Neural cell (in vitro differentiated cells): Measurements from ENCODE around the gene PTRH1. TPM values are rescaled to one million over a fixed set of nuclear protein-coding genes. Genes with fewer than 3 reads are reported as not detected.

Source experiments
- H2AFZ ChIP-seq: fragments of 200-600, 300-800 bp; sonication (generic), shearing (Covaris generic); 2 replicates; pipeline ENCODE4 v1.6.0; 2014; ENCODE audit warnings: low read depth, mild to moderate bottlenecking, antibody characterized with exemption, low read length, moderate library complexity
- H3F3A ChIP-seq: fragments of 200-600 bp; shearing (Covaris generic); 2 replicates; pipeline ENCODE4 v1.6.1; 2016; ENCODE audit warnings: mild to moderate bottlenecking, moderate library complexity, mixed read lengths, antibody characterized with exemption, low read length; ENCODE audit not compliant: insufficient read depth, poor library complexity, severe bottlenecking
- H3K27ac ChIP-seq: fragments of 200-600, 300-800 bp; sonication (generic), shearing (Covaris generic); 2 replicates; pipeline ENCODE4 v1.5.1; 2014; ENCODE audit warnings: mild to moderate bottlenecking, low read length, moderate library complexity
- H3K27me3 ChIP-seq: fragments of 300-800, 200-600 bp; sonication (generic), shearing (Covaris generic); 2 replicates; pipeline ENCODE4 v1.6.0; 2014; ENCODE audit warnings: mild to moderate bottlenecking, low read depth, low read length, moderate library complexity; ENCODE audit not compliant: insufficient read depth
- H3K36me3 ChIP-seq: fragments of 300-800, 200-600 bp; sonication (generic), shearing (Covaris generic); 2 replicates; pipeline ENCODE4 v1.5.1; 2014; ENCODE audit warnings: mild to moderate bottlenecking, antibody characterized with exemption, low read length, moderate library complexity; ENCODE audit not compliant: insufficient read depth
- H3K4me2 ChIP-seq: fragments of 300-800, 200-600 bp; sonication (generic), shearing (Covaris generic); 2 replicates; pipeline ENCODE4 v1.6.0; 2014; ENCODE audit warnings: mild to moderate bottlenecking, low read length
- H3K4me3 ChIP-seq: fragments of 300-800, 200-600 bp; sonication (generic), shearing (Covaris generic); 2 replicates; pipeline ENCODE4 v1.5.1; 2014; ENCODE audit warnings: mild to moderate bottlenecking, low read length, moderate library complexity
- H3K79me2 ChIP-seq: fragments of 200-600 bp; shearing (Covaris generic); replicated peaks from 2 replicates; pipeline ENCODE4 v1.6.0; 2014; ENCODE audit warnings: mild to moderate bottlenecking, low read length, moderate library complexity; ENCODE audit not compliant: insufficient read depth
- H3K9ac ChIP-seq: fragments of 300-800, 200-600 bp; sonication (generic), shearing (Covaris generic); 2 replicates; pipeline ENCODE4 v1.6.1; 2016; ENCODE audit warnings: mild to moderate bottlenecking, low read length, mixed read lengths
- H3K9me2 ChIP-seq: fragments of 200-600 bp; shearing (Covaris generic); 2 replicates; pipeline ENCODE4 v1.6.1; 2016; ENCODE audit warnings: mild to moderate bottlenecking, low read length, mixed read lengths; ENCODE audit not compliant: insufficient read depth
- H3K9me3 ChIP-seq: fragments of 200-600, 300-800 bp; sonication (generic), shearing (Covaris generic); 2 replicates; pipeline ENCODE4 v1.6.1; 2016; ENCODE audit warnings: mild to moderate bottlenecking, mixed run types, low read length, moderate library complexity, mixed read lengths
- H4K20me1 ChIP-seq: fragments of 200-600 bp; shearing (Covaris generic); 2 replicates; pipeline ENCODE4 v1.6.1; 2016; ENCODE audit warnings: mild to moderate bottlenecking, mixed run types; ENCODE audit not compliant: insufficient read depth
- MXI1 ChIP-seq: fragments of 450-650 bp; conservative IDR thresholded peaks from 2 replicates; pipeline ENCODE4 v1.6.1; 2014; ENCODE audit warnings: antibody characterized with exemption, mild to moderate bottlenecking; ENCODE audit not compliant: poor library complexity, severe bottlenecking
- SMC3 ChIP-seq: fragments of 450-650 bp; conservative IDR thresholded peaks from 2 replicates; pipeline ENCODE4 v1.6.1; 2014; ENCODE audit warnings: antibody characterized with exemption, mild to moderate bottlenecking, moderate library complexity; ENCODE audit not compliant: poor library complexity
- TAF1 ChIP-seq: IDR thresholded peaks from 2 replicates; pipeline ENCODE4 v1.6.1; 2012; ENCODE audit warnings: low read depth
- polyA plus RNA-seq: library from polyadenylated mRNA; depleted of rRNA; stranded (reverse); fragments of >200 nt; gene quantifications from 2 replicates; pipeline ENCODE4 v1.2.3, GENCODE V29; 2014
- TF ChIP-seq, protein P1 (sequence below): fragments of 450-650 bp; IDR thresholded peaks from 2 replicates; pipeline ENCODE4 v1.5.1; 2014; ENCODE audit warnings: antibody characterized with exemption, mild to moderate bottlenecking, moderate library complexity; ENCODE audit not compliant: poor library complexity, severe bottlenecking
- TF ChIP-seq, protein P2 (sequence below): IDR thresholded peaks from 2 replicates; pipeline ENCODE4 v1.6.1; 2012; ENCODE audit warnings: borderline replicate concordance

Gene PTRH1
- polyA plus RNA-seq, 1 donor from 2014 or later: 20.0 TPM

DNA sequence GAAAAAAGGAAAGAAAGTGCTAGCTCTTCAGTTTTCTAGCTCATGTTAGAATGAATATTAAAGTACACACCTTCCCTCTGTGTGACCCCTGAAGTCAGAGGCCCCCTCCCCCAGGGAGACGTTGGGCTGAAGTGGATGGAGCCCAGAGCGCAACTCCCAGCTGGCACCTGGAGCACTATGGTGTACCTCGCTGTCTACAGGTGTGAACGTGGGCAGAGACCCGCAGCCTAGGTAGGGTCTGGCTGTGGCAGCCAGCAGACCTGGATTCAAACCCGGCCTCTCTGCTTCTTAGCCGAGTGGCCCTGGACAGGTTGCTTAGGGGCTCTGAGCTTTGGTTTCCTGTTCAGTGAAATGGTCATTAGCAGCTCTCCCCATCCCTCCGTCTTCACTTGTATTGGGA lies 13.3 kb upstream of the PTRH1 start:
- Histone ChIP-seq H3K27ac (no peak overlapping the region), H3K27me3 (no peaks in the 10 kb centered on the region), H3K36me3 (no peaks in the 10 kb centered on the region), H4K20me1 (no peaks in the 10 kb centered on the region), H3K9ac (no peak overlapping the region), H3F3A (no peaks in the 10 kb centered on the region), H3K4me3 (no peak overlapping the region), H3K9me2 (no peaks in the 10 kb centered on the region), H3K9me3 (no peaks in the 10 kb centered on the region), H2AFZ (no peak overlapping the region), H3K79me2 (no peaks in the 10 kb centered on the region), H3K4me2 (no peak overlapping the region)
- TF ChIP-seq, protein P1, sequence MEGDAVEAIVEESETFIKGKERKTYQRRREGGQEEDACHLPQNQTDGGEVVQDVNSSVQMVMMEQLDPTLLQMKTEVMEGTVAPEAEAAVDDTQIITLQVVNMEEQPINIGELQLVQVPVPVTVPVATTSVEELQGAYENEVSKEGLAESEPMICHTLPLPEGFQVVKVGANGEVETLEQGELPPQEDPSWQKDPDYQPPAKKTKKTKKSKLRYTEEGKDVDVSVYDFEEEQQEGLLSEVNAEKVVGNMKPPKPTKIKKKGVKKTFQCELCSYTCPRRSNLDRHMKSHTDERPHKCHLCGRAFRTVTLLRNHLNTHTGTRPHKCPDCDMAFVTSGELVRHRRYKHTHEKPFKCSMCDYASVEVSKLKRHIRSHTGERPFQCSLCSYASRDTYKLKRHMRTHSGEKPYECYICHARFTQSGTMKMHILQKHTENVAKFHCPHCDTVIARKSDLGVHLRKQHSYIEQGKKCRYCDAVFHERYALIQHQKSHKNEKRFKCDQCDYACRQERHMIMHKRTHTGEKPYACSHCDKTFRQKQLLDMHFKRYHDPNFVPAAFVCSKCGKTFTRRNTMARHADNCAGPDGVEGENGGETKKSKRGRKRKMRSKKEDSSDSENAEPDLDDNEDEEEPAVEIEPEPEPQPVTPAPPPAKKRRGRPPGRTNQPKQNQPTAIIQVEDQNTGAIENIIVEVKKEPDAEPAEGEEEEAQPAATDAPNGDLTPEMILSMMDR: no peak
- TF ChIP-seq TAF1: no peak
- TF ChIP-seq, protein P2, sequence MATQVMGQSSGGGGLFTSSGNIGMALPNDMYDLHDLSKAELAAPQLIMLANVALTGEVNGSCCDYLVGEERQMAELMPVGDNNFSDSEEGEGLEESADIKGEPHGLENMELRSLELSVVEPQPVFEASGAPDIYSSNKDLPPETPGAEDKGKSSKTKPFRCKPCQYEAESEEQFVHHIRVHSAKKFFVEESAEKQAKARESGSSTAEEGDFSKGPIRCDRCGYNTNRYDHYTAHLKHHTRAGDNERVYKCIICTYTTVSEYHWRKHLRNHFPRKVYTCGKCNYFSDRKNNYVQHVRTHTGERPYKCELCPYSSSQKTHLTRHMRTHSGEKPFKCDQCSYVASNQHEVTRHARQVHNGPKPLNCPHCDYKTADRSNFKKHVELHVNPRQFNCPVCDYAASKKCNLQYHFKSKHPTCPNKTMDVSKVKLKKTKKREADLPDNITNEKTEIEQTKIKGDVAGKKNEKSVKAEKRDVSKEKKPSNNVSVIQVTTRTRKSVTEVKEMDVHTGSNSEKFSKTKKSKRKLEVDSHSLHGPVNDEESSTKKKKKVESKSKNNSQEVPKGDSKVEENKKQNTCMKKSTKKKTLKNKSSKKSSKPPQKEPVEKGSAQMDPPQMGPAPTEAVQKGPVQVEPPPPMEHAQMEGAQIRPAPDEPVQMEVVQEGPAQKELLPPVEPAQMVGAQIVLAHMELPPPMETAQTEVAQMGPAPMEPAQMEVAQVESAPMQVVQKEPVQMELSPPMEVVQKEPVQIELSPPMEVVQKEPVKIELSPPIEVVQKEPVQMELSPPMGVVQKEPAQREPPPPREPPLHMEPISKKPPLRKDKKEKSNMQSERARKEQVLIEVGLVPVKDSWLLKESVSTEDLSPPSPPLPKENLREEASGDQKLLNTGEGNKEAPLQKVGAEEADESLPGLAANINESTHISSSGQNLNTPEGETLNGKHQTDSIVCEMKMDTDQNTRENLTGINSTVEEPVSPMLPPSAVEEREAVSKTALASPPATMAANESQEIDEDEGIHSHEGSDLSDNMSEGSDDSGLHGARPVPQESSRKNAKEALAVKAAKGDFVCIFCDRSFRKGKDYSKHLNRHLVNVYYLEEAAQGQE: no peak

DNA sequence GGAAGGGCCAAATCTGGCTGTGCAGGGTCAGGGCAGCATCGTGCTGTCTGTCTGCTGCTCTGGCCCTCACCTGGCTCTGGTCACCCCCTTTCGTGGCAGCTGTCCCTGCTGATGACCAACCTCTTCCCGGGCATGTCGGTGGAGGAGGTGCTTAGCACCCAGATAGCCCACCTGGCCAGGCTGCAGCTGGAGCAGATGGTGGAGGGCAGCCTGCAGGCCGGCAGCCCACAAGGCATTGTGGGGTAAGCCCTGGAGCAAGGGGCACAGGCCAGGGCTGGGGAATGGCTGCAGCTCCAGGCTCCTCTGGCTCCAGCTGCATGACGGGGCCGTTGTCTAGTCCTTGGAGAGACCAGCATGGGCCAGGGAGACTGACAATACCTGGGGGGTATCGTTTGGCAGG lies 11.4 kb upstream of the PTRH1 start:
- Histone ChIP-seq H2AFZ (no peak overlapping the region), H3K9me3 (no peaks in the 10 kb centered on the region), H3K36me3 (no peaks in the 10 kb centered on the region), H3K9ac (no peak overlapping the region), H3K79me2 (no peaks in the 10 kb centered on the region), H3K27ac (no peak overlapping the region), H4K20me1 (no peaks in the 10 kb centered on the region), H3K27me3 (no peaks in the 10 kb centered on the region), H3K4me3 (no peak overlapping the region), H3K4me2 (no peak overlapping the region), H3F3A (no peaks in the 10 kb centered on the region), H3K9me2 (no peaks in the 10 kb centered on the region)
- TF ChIP-seq TAF1 (no peak), SMC3 (no peak), MXI1 (no peak)
- TF ChIP-seq, protein P2: no peak
